Panc1 (cell line): ENCODE measurements around the gene USP44.

Source experiments
- CTCF ChIP-seq: fragments of 450-650 bp; IDR thresholded peaks from 2 replicates; pipeline ENCODE4 v1.5.1; 2017; ENCODE audit warnings: mild to moderate bottlenecking
- POLR2AphosphoS5 ChIP-seq: IDR thresholded peaks from 2 replicates; pipeline ENCODE4 v1.6.1; 2012; ENCODE audit warnings: mild to moderate bottlenecking, low read depth, low read length, moderate library complexity
- TCF7L2 ChIP-seq: IDR thresholded peaks from 2 replicates; pipeline ENCODE4 v1.6.1; 2011; ENCODE audit warnings: mild to moderate bottlenecking, low read depth, low read length, inconsistent platforms

GRCh38 chr12:95583933-95584332, 32.7 kb upstream of the USP44 start:
- no peak for TF ChIP-seq CTCF
- TF ChIP-seq TCF7L2, result no peak
- TF ChIP-seq POLR2AphosphoS5, result no peak
